Left lung (tissue), 10 donors: Measurements from ENCODE around the gene MT2A. TPM values are rescaled to one million over a fixed set of nuclear protein-coding genes. Genes with fewer than 3 reads are reported as not detected.
"Not testable (repeated sequence)": the region's sequence is repeated elsewhere in the genome, so short reads cannot be mapped to it uniquely, and the experiment has no call there.

Source experiments
- ATAC-seq: fragments of 200-7000 bp; cut with Tn5 transposase; one replicate; pipeline ENCODE4 v1.9.1; 2020; ENCODE audit warnings: moderate library complexity
- DNase-seq, 4 donors: peaks; one replicate each; pipeline ENCODE4 v3.0.0-alpha.2; 2013 to 2020
- H3K27ac ChIP-seq, 2 donors: fragments of 200-600 bp; sonication (generic) in 1 of 2; one replicate each; pipeline versions ENCODE4 v1.5.0 to v1.8.0; 2020 to 2021
- H3K27me3 ChIP-seq, 2 donors: fragments of 200-600 bp; sonication (generic) in 1 of 2; one replicate each; pipeline versions ENCODE4 v1.5.0 to v1.8.0; 2020 to 2021
- H3K36me3 ChIP-seq, 2 donors: fragments of 200-600 bp; sonication (generic) in 1 of 2; one replicate each; pipeline versions ENCODE4 v1.5.0 to v1.8.0; 2020 to 2021
- H3K4me1 ChIP-seq, 2 donors: fragments of 200-600 bp; one replicate each; pipeline ENCODE4 v1.8.0; 2021
- H3K4me3 ChIP-seq, 2 donors: fragments of 200-600 bp; sonication (generic) in 1 of 2; one replicate each; pipeline versions ENCODE4 v1.5.0 to v1.8.0; 2020 to 2021; ENCODE audit warnings: mild to moderate bottlenecking in 1 of 2
- H3K9me3 ChIP-seq, 2 donors: fragments of 200-600 bp; sonication (generic) in 1 of 2; one replicate each; pipeline versions ENCODE4 v1.5.0 to v1.8.0; 2020 to 2021
- CTCF ChIP-seq, 2 donors: fragments of 200-600 bp; sonication (generic) in 1 of 2; IDR thresholded peaks; one replicate each; pipeline versions ENCODE4 v1.5.0 to v1.8.0; 2021; ENCODE audit warnings: antibody characterized with exemption in 2 of 2
- intact Hi-C, 2 donors: fragments of 100-400 bp; cut with DNase I; formaldehyde crosslinking; loops; one replicate each; pipeline versions ENCODE4 v1.11.2 to v1.14.2; 2022
- polyA plus RNA-seq, 6 donors: library from polyadenylated mRNA; unstranded; fragments of 120-200 nt; gene quantifications; one replicate each; pipeline ENCODE4 v1.2.1, GENCODE V29; 2013; ENCODE audit not compliant: insufficient read length in 6 of 6
- total RNA-seq, 2 donors: library from RNA; stranded (reverse); fragmentation: NEBNext Ultra II Directional; extraction: Animal tissue kit (Norgen Biotek cat#: 25700); gene quantifications; one replicate each; pipeline ENCODE4 v1.2.1, GENCODE V29; 2021
- donor health status: DM: no; HTN: yes; CAD: no.
- donor health status: DM: no; HTN: no; CAD: no.

Gene MT2A
- total and polyA plus RNA-seq, 8 donors, result 27.1 to 425 (median 47.9) TPM

- Histone ChIP-seq H3K27me3 (no peaks in the 10 kb centered on the region), H3K27ac (no peak overlapping the region), H3K9me3 (no peaks in the 10 kb centered on the region), H3K4me1 (no peaks in the 10 kb centered on the region), H3K36me3 (no peaks in the 10 kb centered on the region), H3K4me3 (no peak overlapping the region)
- DNase-seq (no peak), ATAC-seq (no peak)
- intact Hi-C loops, result loop anchor here in 1 of 2 donors (10.0 kb wide), 1 partner anchor 118 kb away; no protein-coding TSS in a partner anchor
- TF ChIP-seq CTCF (IDR thresholded peaks at IDR 0.05), result no peak
These were observed 31.1 kb upstream of the MT2A start for GRCh38 chr16:56577300-56577625.

- no peaks in the 10 kb centered on the region for H3K27me3 ChIP-seq
- ATAC-seq (no peak), DNase-seq (no peak)
- H3K9me3 ChIP-seq, result no peaks in the 10 kb centered on the region
- no peaks in the 10 kb centered on the region for H3K36me3 ChIP-seq
- H3K4me1 ChIP-seq, result no peaks in the 10 kb centered on the region
- no peak overlapping the region for H3K4me3 ChIP-seq
- no peak for TF ChIP-seq CTCF (IDR thresholded peaks at IDR 0.05)
- intact Hi-C loops, result no loop called here
- H3K27ac ChIP-seq, result no peak overlapping the region
These were observed 27.9 kb upstream of the MT2A start for GRCh38 chr16:56580391-56581048.

- H3K9me3 ChIP-seq, DNase-seq, ATAC-seq, H3K4me3 ChIP-seq, H3K36me3 ChIP-seq, H3K4me1 ChIP-seq, H3K27ac ChIP-seq, intact Hi-C loops: not testable (repeated sequence)
- H3K27me3 ChIP-seq, result peaks cover 0 to 13% of the 10 kb centered on the region in 2 donors
These were observed 25.5 kb upstream of the MT2A start for GRCh38 chr16:56582911-56583310.

- Histone ChIP-seq H3K9me3 (no peaks in the 10 kb centered on the region), H3K4me1 (no peaks in the 10 kb centered on the region), H3K36me3 (no peaks in the 10 kb centered on the region), H3K27ac (no peak overlapping the region), H3K4me3 (no peak overlapping the region), H3K27me3 (peaks cover 3 to 19% of the 10 kb centered on the region in 2 donors)
- ATAC-seq, result no peak
- intact Hi-C loops, result no loop called here
- no peak for TF ChIP-seq CTCF (IDR thresholded peaks at IDR 0.05)
- no peak for DNase-seq
These were observed 24.8 kb upstream of the MT2A start for GRCh38 chr16:56583351-56584168.

- no peak for ATAC-seq
- Histone ChIP-seq H3K4me3 (no peak overlapping the region), H3K4me1 (peaks cover 0 to 4% of the 10 kb centered on the region in 2 donors), H3K27ac (no peak overlapping the region), H3K9me3 (no peaks in the 10 kb centered on the region), H3K36me3 (no peaks in the 10 kb centered on the region), H3K27me3 (peaks cover 11 to 26% of the 10 kb centered on the region in 2 donors)
- no peak for DNase-seq
- intact Hi-C loops, result no loop called here
- no peak for TF ChIP-seq CTCF (IDR thresholded peaks at IDR 0.05)
These were observed 24.1 kb upstream of the MT2A start for GRCh38 chr16:56584276-56584675.
